ENCODE measurements around the gene MYCBP. TPM values are rescaled to one million over a fixed set of nuclear protein-coding genes. Genes with fewer than 3 reads are reported as not detected.

The MYCBP gene
- total RNA-seq, 2 donors from 2014 or later = 34.6 to 38.1 TPM

- H3K4me3 ChIP-seq (ENCODE audit: low read length) = no peak overlapping the region
- peaks cover 6% of the 10 kb centered on the region for H3K4me1 Mint-ChIP-seq
- no peak for DNase-seq
- H3K27me3 Mint-ChIP-seq (ENCODE audit: insufficient read depth) = peaks cover 90% of the 10 kb centered on the region
- no peaks in the 10 kb centered on the region for H3K36me3 Mint-ChIP-seq (ENCODE audit: low read depth)
- peaks cover 19% of the 10 kb centered on the region for H3K9me3 Mint-ChIP-seq
- no peaks in the 10 kb centered on the region for H3K36me3 ChIP-seq (ENCODE audit: control insufficient read depth, insufficient read depth, low read length)
- H3K4me3 Mint-ChIP-seq = no peak overlapping the region
- WGBS, 2 experiments (ENCODE audit: insufficient coverage in 1 of 2, insufficient read length in 1 of 2) = 87% methylated on average over 1 of the region's 1 CpG; no CpG with 5 or more reads in 1 of the 2 experiments
- peaks cover 12% of the 10 kb centered on the region for H3K9me3 ChIP-seq (ENCODE audit: control insufficient read depth, low read length)
- H3K4me1 ChIP-seq (ENCODE audit: control insufficient read depth, insufficient read depth, low read length) = no peaks in the 10 kb centered on the region
- no peak overlapping the region for H3K27ac ChIP-seq (ENCODE audit: low read depth, low read length)
- TF ChIP-seq CTCF (conservative IDR thresholded peaks at IDR 0.05) = no peak
- H3K9ac ChIP-seq (ENCODE audit: extremely low read depth, low read length, poor library complexity, severe bottlenecking) = no peak overlapping the region
- H3K27ac Mint-ChIP-seq = no peak overlapping the region
- peaks cover 85% of the 10 kb centered on the region for H3K27me3 ChIP-seq (ENCODE audit: control insufficient read depth, insufficient read depth, low read length, poor library complexity, severe bottlenecking)
Observed at GRCh38 chr1:38814984-38815464, 58.1 kb downstream of the MYCBP start.

- TF ChIP-seq CTCF (conservative IDR thresholded peaks at IDR 0.05) = no peak
- H3K36me3 ChIP-seq (ENCODE audit: control insufficient read depth, insufficient read depth, low read length) = no peaks in the 10 kb centered on the region
- H3K27ac Mint-ChIP-seq = no peak overlapping the region
- H3K27me3 ChIP-seq (ENCODE audit: control insufficient read depth, insufficient read depth, low read length, poor library complexity, severe bottlenecking) = peaks cover 82% of the 10 kb centered on the region
- H3K27me3 Mint-ChIP-seq (ENCODE audit: insufficient read depth) = peaks cover 90% of the 10 kb centered on the region
- H3K4me1 ChIP-seq (ENCODE audit: control insufficient read depth, insufficient read depth, low read length) = no peaks in the 10 kb centered on the region
- 86 to 100% methylated on average over 3 to 6 of the region's 7 CpGs for WGBS, 2 experiments (ENCODE audit: insufficient coverage in 1 of 2, insufficient read length in 1 of 2)
- DNase-seq = no peak
- H3K27ac ChIP-seq (ENCODE audit: low read depth, low read length) = no peak overlapping the region
- H3K9me3 Mint-ChIP-seq = peaks cover 19% of the 10 kb centered on the region
- no peak overlapping the region for H3K4me3 ChIP-seq (ENCODE audit: low read length)
- H3K4me3 Mint-ChIP-seq = no peak overlapping the region
- H3K4me1 Mint-ChIP-seq = peaks cover 6% of the 10 kb centered on the region
- H3K9ac ChIP-seq (ENCODE audit: extremely low read depth, low read length, poor library complexity, severe bottlenecking) = no peak overlapping the region
- no peaks in the 10 kb centered on the region for H3K36me3 Mint-ChIP-seq (ENCODE audit: low read depth)
- peaks cover 12% of the 10 kb centered on the region for H3K9me3 ChIP-seq (ENCODE audit: control insufficient read depth, low read length)
Observed at GRCh38 chr1:38814444-38814983, 58.6 kb downstream of the MYCBP start.

- no peaks in the 10 kb centered on the region for H3K4me1 ChIP-seq (ENCODE audit: control insufficient read depth, insufficient read depth, low read length)
- Mint-ChIP-seq H3K27me3 (ENCODE audit: insufficient read depth) (peaks cover 92% of the 10 kb centered on the region), H3K27ac (no peak overlapping the region), H3K9me3 (peaks cover 19% of the 10 kb centered on the region), H3K4me1 (peaks cover 6% of the 10 kb centered on the region), H3K4me3 (no peak overlapping the region), H3K36me3 (ENCODE audit: low read depth) (no peaks in the 10 kb centered on the region)
- H3K4me3 ChIP-seq (ENCODE audit: low read length) = no peak overlapping the region
- no peak for TF ChIP-seq CTCF (conservative IDR thresholded peaks at IDR 0.05)
- DNase-seq = no peak
- H3K36me3 ChIP-seq (ENCODE audit: control insufficient read depth, insufficient read depth, low read length) = no peaks in the 10 kb centered on the region
- H3K9ac ChIP-seq (ENCODE audit: extremely low read depth, low read length, poor library complexity, severe bottlenecking) = no peak overlapping the region
- H3K9me3 ChIP-seq (ENCODE audit: control insufficient read depth, low read length) = peaks cover 12% of the 10 kb centered on the region
- peaks cover 81% of the 10 kb centered on the region for H3K27me3 ChIP-seq (ENCODE audit: control insufficient read depth, insufficient read depth, low read length, poor library complexity, severe bottlenecking)
- no peak overlapping the region for H3K27ac ChIP-seq (ENCODE audit: low read depth, low read length)
- 86% methylated on average over 3 to 5 of the region's 5 CpGs for WGBS, 2 experiments (ENCODE audit: insufficient coverage in 1 of 2, insufficient read length in 1 of 2)
Observed at GRCh38 chr1:38812981-38813380, 60.2 kb downstream of the MYCBP start.

Other genes with a start within 250 kb of the MYCBP start
- gene RRAGC, start 13.6 kb downstream of the MYCBP start, total RNA-seq = 10 to 100 TPM; 23.0 to 33.2 TPM
- not detected for gene GJA9, start 8.2 kb upstream of the MYCBP start, total RNA-seq
- not detected for gene RHBDL2, start 68.5 kb upstream of the MYCBP start, total RNA-seq
- 100 to 1,000 TPM; 128 to 137 TPM for gene AKIRIN1, start 117.9 kb upstream of the MYCBP start, total RNA-seq
- gene NDUFS5, start 153.0 kb upstream of the MYCBP start, total RNA-seq = 100 to 1,000 TPM; 295 to 349 TPM